HG03565 (cell line): ENCODE data around the gene RASSF6.
"Not testable (repeated sequence)": the region's sequence is repeated elsewhere in the genome, so short reads cannot be mapped to it uniquely, and the experiment has no call there.

Experiments
- ATAC-seq: cut with Tn5 transposase; IDR thresholded peaks from one replicate; pipeline ENCODE4 v1.9.1; 2021; ENCODE audit warnings: mild to moderate bottlenecking, moderate library complexity; ENCODE audit not compliant: unreplicated experiment

RASSF6 gene

DNA sequence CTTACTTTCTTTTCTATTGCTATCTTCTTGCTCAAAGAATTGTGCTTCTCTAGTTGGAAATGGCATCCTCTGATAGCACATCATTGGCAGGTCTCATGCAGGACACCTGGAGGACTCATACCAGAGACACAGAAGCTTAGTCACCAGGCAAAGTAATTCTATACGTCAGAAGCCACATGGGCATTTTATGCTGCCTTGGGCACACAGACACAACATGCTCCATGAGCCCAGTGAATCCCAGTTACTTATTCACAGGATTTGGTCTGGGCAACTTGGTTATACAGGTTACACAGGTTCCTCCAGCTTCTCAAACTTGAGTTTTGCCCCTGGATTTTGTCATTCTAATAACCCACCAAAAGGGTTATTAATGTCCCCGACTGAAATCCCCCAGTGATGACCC is 7.1 kb downstream of the RASSF6 start:
- ATAC-seq, result no peak

DNA sequence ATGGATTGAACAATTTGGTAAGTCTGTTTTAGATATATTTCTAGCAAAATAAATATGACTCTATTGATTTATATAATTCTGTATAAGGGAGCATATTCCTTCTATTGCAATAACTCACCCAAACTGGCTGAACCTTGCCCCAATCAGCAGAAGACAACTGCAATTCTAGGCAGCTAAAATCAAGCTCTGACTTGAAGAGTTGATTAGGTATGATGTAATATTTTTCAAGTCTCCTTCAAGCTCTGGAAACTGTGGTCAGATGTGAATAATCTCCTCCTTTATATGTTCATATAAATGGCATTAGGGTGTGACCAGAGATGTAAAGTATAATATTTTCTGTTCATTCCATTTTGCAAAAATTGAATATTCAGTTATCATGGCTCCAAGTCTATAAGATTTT is 8.2 kb downstream of the RASSF6 start:
- ATAC-seq, result no peak

DNA sequence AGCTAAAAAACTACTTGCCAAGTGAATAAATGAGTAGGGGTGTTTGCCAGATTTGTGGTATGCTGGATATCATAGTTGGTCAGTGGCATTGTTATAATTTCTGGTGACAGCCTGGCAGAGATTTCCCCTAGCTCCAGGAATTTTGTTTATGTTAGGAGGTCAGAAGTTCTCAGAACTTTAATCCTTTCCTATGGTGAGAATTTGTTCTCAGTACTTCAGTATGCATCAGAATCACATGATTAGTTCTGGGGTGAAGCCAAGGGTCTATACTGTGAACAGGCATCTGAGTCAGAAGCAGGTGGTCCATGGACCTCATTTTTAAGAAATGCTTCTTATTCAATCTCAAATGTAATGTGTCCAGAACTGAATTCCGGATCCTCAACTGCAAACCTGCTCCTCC is 10.5 kb downstream of the RASSF6 start:
- no peak for ATAC-seq

DNA sequence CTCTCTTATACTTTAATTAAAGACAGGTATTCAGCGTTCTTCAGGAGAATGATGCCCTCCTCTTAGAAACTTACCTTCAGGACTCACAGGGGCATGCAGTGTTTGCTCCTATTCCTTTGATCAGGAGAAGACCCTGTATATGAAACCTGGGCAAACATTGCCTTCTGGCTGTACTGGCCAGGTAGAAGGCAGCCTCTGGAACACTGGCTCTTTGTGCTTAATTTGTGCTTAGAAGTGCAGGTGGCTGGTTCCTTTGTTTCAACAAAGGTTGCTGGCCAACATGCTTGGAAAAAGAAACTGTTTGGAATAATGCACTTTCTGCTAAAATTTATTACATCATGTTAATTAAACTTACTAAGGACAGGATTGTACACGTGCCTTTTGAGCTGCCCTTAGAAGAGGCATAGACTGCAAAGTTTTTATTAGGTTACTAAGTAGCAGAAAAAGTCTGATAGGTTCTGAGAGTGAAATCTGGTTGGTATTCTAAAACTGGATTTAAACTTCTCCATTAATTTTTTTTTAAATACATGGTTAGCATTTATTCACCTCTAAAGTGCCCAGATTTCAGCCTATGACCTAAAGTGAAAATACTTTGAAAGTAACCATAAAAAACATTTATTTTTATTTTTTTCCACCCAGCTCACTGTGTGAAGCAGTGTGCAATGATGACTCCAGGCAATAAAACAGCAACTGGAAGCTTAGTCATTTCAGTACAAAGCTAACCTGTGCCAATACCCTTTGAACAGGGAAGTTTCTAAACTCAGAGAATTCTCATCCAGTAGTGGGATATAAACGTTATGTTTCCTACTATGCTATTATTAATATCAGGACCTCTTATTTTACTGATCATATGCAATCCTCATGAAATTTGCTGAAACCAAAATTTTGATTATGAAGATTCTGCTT is 11.3 kb downstream of the RASSF6 start:
- peak; percentile 26 for ATAC-seq

DNA sequence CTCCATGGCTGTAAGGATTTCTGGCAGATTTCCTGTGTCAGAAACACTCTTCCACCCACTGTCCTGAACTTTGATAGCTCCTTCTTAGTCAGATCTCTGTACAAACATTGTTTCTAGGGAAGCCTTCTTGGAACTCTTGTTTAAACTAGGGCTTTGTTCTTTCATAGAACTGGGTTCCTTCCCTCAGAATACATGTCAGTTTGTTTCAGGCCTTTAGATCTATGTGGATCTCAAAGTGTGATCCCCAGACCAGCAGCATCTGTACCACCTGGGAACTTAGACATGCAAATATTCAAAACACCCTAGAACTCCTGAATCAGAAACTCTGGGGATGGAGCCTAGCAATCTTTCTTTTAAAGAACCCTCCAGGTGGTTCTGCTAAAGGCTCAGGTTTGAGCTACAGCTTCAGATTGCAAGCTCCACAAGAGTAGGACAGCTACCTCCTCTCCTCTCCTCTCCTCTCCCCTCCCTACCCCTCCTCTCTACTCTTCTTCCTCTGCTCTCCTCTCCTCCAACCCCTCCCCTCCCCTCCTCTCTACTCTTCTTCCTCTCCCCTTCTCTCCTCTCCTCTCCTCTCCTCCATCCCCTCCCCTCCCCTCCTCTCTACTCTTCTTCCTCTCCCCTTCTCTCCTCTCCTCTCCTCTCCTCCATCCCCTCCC is 12.7 kb downstream of the RASSF6 start:
- ATAC-seq, result no peak

DNA sequence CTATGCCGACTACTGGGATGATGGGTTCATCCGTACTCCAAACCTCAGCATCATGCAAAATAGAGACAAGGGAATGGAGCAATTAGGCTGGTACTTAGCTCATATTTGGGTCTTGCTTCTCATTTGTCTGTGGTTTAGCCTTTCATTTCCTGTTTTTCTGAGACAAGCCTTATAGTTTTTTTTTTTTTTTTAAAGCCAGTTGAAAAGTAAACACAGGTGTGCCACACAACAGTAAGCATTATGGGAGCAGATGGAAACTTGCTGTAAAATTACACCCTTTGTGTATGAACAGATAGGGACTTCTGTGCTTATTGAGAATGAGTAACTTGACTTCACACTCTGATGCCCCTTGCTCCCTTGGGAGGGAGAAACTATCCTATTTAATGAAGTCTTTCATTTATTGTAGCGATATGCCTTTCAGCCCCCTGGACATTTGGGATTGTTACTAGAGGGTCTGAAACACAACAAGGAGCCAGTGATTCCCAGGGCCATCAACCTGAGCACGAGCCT is 13.7 kb downstream of the RASSF6 start:
- ATAC-seq, result peak; percentile 71

DNA sequence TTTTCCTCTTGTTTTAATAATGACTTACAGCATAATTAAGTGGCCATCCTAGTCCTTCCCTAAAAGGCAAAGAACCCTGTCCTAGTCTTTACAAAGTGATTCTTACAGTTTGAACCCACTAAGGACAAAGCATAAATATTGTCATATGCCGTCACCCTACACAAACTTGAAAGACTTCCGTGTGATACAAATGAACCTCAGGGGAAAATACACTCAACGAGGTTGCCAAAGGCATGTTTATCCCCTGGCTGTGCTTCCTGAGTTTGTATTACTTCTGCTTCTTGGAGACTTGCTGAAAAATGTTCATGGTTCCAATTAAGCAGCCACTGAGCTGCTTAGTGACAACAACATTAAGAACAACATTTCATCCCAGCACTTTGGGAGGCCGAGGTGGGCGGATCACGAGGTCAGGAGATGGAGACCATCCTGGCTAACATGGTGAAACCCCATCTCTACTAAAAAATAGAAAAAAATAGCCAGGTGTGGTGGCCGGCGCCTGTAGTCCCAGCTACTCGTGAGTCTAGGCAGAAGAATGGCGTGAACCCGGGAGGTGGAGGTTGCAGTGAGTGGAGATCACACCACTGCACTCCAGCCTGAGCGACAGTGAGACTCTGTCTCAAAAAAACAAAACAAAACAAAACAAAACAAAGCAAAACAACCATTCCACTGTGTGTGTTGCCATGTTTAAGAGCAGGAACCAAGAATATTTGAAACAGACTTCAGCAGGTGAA is 16.2 kb downstream of the RASSF6 start:
- ATAC-seq, result no peak

DNA sequence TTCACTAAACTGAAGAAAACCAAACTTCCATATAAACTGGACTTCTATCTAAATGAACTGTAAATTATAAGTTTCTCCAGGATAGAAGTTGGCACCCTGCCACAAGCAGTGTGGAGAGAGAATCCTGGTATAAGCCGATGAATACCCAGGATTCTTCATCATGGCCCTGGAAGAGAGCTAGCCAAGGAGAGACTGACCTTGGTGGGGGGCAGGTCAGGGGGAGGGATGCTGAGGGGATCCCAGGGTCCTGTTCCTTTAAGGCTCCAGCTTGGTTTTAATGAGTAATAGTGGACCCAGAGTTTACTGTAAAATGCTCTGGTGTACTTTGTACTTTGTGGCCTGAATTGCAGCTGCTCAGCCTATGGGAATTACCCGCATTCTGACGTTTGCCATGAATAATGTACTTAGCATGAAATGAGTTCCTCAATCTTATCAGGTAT is 16.9 kb downstream of the RASSF6 start:
- peak; percentile 42 for ATAC-seq

DNA sequence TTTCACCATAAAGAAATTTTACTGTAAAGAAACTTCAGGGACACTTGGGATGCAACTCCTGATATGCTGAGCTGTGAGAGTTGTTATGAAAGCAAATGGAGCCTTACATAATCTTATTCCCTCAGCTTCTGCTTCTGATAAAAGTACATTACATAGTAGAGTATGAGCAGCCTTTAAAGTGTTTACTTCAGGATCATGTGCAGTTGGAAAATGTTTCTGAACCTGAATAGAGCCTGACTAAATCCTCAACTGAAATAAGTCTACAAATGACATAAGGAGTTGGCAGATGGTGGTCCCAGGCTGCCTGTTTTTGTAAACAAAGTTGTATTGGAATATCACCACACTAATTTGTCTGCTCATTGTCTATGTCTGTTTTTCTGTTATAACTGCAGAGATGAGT is 19.3 kb downstream of the RASSF6 start:
- ATAC-seq, result no peak

DNA sequence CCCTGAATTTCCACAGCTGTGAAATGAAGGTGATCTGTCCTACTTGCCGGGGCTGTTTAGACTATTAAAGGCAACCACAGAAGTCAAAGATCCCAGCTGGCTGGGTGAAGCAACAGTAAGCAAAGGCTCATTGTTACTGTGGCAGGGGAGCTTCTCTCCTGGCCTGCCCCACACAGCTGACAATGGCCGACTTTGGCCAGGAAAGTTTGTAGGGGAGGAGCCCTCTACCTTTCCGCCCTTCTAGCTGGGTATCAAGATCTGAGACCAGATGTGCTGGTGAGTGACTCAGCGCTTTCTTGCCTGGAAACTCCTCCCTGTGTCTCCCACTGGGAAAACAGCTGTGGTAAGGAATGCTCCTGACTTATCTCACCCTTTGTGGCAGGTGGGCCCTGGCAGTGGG is 21.1 kb downstream of the RASSF6 start:
- no peak for ATAC-seq

DNA sequence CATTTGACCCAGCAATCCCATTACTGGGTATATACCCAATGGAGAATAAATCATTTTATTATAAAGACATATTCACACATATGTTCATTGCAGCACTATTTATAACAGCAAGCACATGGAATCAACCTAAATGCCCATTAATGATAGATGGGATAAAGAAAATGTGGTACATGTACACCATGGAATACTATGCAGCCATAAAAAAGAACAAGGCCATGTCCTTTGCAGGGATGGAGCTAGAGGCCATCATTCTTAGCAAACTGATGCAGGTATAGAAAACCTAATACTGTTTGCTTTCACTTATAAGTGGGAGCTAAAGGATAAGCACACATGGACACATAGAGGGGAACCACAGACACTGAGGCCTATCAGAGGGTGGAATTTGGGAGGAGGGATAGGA is 22.6 kb downstream of the RASSF6 start:
- ATAC-seq, result no peak

DNA sequence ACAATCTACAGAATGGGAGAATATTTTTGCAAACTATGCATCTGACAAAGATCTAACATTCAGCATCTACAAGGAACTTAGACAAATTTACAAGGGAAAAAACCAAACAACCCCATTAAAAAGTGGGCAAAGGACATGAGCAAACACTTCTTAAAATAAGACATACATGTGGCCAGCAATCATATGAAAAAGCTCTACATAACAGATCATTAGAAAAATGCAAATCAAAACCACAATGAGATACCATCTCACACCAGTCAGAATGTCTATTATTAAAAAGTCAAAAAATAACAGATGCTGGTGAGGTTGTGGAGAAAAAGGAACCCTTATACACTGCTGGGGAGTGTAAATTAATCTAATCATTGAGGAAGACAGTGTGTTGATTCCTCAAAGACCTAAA is 23.1 kb downstream of the RASSF6 start:
- ATAC-seq, result not testable (repeated sequence)

DNA sequence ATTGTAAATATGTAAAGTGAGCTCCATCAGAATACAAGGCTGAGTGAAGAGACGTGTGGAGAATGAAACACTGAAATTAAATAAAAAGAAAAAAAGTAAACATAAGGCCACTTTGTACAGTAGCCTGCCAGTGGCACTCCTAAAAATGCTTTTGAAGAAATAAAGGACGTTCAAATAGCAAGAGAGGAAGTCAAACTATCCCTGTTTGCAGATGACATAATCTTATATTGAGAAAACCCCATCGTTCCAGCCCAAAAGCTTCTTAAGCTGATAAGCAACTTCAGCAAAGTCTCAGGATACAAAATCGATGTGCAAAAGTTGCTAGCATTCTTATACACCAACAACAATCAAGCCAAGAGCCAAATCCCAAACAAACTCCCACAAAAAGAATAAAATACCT is 24.2 kb downstream of the RASSF6 start:
- no peak for ATAC-seq

DNA sequence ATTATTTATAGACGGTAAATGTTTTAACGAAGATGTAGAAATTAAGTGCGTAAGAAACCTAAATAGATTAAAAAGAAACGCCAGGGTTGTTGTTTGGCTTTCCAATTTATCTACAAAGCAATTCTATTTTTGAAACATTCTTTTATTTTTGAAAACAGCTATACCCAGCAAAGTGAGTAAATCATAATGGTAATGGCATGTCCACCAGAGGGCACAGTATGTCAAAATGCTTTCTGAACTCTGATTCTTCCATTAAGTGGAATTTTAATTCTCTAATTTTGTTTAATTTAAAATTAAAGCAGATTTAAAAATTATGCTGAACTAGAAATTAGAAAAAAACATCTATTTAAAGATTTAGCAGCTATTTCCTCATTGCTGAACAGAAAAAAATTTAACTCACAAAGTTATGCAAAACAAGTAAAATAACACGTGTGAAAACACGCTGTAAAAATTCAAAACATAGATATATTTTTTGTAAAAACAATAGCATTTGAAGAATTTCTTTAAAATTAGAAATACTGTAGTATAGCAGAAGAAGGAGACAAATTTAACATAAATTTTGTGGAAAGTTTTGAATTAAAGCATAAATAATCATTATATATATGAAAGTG is 26.5 kb downstream of the RASSF6 start:
- ATAC-seq, result no peak

DNA sequence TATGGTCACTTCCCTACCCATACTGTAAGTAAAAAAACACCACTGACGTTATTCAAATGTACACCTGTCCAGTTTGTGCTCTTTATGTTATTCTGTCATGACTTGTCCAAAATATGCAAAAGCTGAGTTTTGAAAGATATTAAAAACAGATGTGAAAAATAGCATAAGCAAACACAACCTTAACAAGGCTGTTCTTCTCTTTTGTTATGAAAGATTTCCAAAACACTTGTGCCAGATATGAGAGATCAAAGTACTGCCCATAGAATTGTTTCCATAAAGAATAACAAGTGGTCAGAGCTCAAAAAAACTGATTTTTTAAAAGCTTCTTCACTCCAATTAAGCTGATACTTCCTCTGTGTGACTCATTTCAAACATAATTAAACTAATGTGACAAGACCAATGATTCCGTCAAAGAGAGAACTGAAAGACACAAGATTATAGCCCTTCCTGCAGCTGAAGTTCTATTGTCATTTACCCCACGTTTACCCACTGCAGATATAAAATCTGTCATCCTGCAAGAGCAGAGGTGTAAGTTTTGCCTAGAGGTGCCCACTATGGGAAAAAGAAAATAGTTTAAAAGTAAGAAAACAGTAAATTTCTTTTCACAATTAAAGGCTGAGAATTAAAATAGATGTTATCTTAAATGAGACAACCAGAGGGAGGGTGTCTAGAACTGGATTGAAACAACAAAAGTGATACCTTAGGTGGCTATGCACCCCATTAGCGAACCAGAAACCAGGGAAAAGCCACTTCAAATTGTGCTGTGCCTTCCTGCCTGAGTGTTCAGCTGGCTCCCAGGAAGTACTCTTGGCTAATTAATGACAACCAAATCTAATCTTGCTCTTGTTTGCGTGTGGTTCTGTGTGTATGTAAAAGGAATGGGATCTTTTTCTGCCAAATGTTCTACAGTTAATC is 30.1 kb downstream of the RASSF6 start:
- ATAC-seq, result peak; percentile 91

DNA sequence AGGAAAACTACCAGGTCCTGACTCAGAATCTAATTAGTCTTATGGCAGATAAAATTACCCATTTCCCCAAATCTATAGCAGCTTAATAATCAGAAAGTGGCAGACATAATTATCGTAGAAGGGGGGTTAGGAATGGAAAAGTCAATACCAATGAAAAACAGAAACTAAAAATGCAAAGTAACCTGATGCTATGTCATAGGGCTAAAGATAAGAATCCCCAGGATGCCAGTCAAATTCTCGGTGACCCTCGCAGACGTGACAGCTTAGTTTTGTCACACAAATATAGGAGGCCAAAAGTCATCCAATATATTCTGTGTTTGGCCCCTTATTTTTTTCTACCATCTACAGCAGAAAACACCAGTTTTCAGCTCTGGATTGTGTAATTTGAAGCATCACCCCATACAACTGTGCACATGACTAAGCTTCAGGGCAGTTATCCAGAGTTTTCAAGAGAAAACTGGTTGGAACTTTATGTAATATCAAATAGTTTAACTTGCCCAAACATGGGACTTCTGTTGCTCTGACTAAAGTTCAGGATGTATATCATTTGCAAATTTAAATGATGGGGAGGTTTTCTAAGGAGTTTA is 30.9 kb downstream of the RASSF6 start:
- ATAC-seq, result peak; percentile 11

DNA sequence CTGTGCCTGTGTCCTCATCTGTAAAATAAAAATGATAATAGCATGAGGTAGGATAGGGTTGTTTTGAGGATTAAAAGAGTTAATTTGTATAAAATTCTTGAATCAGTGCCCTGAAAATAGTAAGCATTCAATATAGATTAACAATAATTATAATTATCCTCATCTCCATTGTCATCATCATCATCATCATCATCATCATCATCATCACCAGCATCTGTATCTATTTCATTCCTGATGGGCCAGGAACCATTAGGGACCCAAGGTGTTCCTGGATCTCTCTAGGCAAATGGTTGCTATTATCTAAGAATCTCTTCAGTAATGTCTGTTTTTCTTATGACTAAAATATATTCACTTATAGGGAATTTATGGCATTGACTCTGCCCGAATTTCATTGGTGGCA is 31.6 kb downstream of the RASSF6 start:
- ATAC-seq, result no peak

DNA sequence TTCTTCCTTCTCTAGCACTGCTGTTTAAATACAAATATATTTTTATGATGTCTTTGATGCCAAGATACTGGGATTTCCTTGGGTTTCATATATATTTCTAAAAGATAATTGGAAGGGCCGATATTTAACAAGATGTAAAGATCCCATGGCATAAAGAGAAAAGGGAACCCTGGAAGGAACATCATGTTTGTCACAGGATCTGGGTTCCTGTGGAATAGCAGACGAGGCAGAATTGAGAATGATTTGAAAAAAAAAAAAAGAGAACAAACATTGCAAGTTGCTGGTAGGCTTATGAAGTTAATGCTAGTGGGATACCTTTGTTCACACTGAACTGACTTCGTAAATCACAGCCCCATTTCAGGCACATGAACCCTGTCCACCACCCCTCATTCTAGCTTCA is 33.6 kb downstream of the RASSF6 start:
- no peak for ATAC-seq

DNA sequence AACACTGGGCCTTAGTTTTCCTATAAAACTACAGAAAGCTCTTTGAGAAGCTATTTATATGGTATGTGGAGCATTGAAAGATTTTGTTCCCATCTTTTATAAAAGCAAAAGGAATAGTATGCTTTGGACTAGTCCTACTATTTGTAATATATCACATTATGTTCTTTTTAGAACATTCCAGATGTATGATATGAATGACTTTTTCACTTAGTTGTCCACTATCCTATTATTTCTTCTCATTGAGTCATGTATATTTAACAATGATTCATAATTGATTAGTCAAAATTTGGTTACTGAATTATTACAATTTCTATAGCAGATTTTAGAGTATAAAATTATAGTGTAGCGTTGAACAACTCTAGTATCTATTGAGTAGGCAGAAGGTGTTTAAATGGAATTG is 34.2 kb downstream of the RASSF6 start:
- no peak for ATAC-seq

DNA sequence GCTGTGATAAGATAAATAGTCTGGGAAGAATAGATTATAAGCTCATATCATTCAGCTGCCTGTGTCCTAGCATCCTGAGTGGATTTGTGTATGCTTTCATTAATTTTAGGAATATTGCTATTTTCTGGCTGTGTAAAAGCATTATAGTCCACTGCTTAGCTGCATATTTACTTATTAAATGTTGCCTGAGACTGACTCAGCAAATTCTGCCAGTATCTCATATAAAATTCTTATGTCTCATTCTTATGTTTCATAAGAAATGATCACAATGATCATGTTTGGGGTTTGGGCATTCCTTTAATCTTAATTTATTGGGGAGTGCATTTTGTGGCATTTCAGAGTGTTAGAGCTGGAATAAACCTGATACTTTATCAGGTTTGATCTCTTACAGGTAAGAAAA is 34.9 kb downstream of the RASSF6 start:
- ATAC-seq, result no peak
